Adipocyte (in vitro differentiated cells): ENCODE results near the gene RPGR.

Source experiments
- DNase-seq: peaks from one replicate; pipeline ENCODE4 v3.0.0-alpha.2; 2015; ENCODE audit warnings: low read depth
- H3K27me3 ChIP-seq: replicated peaks from 2 replicates; pipeline ENCODE4 v1.7.0; 2013; ENCODE audit warnings: mild to moderate bottlenecking, low read length, moderate library complexity; ENCODE audit not compliant: control insufficient read depth, insufficient read depth
- H3K36me3 ChIP-seq: 2 replicates; pipeline ENCODE4 v1.7.0; 2013; ENCODE audit warnings: low read length, mild to moderate bottlenecking, moderate library complexity; ENCODE audit not compliant: control insufficient read depth, insufficient read depth, severe bottlenecking
- H3K4me1 ChIP-seq: 2 replicates; pipeline ENCODE4 v1.7.0; 2013; ENCODE audit warnings: mild to moderate bottlenecking, low read length, moderate library complexity; ENCODE audit not compliant: control insufficient read depth, insufficient read depth
- H3K4me3 ChIP-seq: 2 replicates; pipeline ENCODE4 v1.7.0; 2013; ENCODE audit warnings: mild to moderate bottlenecking, low read length, moderate library complexity
- H3K9ac ChIP-seq: 2 replicates; pipeline ENCODE4 v1.7.0; 2013; ENCODE audit warnings: mild to moderate bottlenecking, low read length, moderate library complexity
- H3K9me3 ChIP-seq: 2 replicates; pipeline ENCODE4 v1.7.0; 2013; ENCODE audit warnings: mild to moderate bottlenecking, low read length, moderate library complexity; ENCODE audit not compliant: control insufficient read depth

Gene RPGR

DNA sequence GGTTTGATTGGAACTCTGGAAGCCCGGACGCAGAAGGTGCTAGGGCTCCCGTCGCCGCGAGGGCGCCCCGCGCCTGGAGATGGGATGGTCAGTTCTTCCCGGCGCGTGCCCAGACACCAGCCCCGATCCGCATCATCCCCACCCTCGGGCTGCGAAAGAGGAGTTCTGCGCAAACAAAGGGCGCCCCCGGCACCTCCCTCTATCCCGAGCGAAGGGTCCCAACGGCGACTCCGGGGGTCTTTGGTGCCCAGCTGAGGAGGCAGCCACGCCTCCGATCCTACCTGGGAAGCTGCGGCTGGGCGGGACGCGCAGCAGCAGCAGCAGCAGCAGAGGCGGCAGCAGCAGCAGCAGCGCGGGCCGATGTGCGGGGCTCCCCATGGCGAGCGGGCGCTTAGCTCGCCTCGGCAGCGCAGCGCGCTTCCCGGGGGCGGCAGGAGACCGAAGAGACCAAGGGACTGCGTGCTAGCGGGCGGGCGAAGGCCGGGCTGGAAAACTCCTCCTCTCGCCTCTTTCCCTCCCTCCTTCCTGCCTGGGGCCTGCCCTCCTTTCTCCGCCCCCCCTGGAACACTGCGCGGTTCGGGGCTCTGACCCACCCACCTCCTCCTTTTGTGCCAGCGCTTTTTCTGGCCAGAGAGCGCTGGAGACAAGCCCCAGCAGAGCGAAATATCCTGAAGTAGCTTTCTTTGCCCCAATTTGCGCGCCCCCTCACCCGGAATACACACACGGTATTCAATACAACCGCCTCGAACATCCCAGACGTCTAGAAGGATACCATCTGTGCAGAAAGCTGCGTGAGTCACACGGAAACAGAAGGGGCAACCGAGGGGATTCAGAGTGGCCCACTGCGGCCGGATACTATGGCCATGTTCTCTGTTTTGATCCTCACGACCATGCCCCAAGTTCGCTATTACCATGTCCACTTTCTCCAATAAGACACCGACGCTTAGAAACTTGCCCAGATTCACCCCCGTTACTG, 106.6 kb downstream of the RPGR start, which contains the start of gene SRPX:
Gene SRPX (minus strand): TSS at position 457 of the 976 bp plus-strand sequence. CDS start 79 bp downstream, at position 378.
- H3K4me1 ChIP-seq, result peaks cover 23% of the 10 kb centered on the region
- no peaks in the 10 kb centered on the region for H3K27me3 ChIP-seq
- peak within 1 kb of the TSS; percentile 85 for H3K4me3 ChIP-seq
- DNase-seq, result peak; percentile 56
- H3K36me3 ChIP-seq, result no peaks in the 10 kb centered on the region
- peak within 1 kb of the TSS; percentile 92 for H3K9ac ChIP-seq
- no peaks in the 10 kb centered on the region for H3K9me3 ChIP-seq

DNA sequence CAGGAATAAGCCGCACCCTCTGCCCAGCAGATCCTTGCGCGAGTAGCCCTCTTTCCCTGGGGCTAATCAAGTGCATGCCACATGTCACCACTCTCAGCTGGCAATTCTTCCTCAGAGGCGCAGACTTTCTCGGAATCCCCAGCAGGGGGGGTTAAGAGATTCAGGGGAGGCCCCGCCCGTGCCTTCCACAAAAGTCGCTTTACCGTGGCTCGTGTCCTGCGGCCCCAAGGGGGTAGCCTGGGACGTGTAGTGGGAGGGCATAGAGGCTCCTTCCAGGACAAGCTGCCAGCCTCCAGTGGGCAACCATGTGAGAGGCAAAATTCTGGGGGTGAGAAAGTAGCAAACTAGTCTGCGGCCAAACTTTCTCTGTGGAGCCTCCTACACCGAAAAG, 107.3 kb downstream of the RPGR start:
- Histone ChIP-seq H3K9ac (peak overlapping the region; percentile 92), H3K27me3 (no peaks in the 10 kb centered on the region), H3K9me3 (no peaks in the 10 kb centered on the region), H3K36me3 (no peaks in the 10 kb centered on the region), H3K4me1 (peaks cover 27% of the 10 kb centered on the region), H3K4me3 (peak overlapping the region; percentile 85)
- DNase-seq, result peak; percentile 73
